K562 (cell line): ENCODE results near the gene TNFAIP3. TPM values are rescaled to one million over a fixed set of nuclear protein-coding genes. Genes with fewer than 3 reads are reported as not detected.
A peak's percentile ranks its signal among the peaks of the same experiment; 100 is the strongest.

Source experiments
- CBFA2T2 ChIP-seq: fragments of 450-650 bp; conservative IDR thresholded peaks from 2 replicates; pipeline ENCODE4 v1.6.1; 2017; ENCODE audit warnings: mild to moderate bottlenecking
- CBX3 ChIP-seq, 2 experiments: IDR thresholded peaks; 1 replicate in 1 of 2; 2 replicates in 1 of 2; pipeline ENCODE4 v1.6.1; 2012; ENCODE audit warnings: inconsistent platforms in 2 of 2, low read length in 2 of 2, borderline replicate concordance in 1 of 2, control low read depth in 1 of 2
- ELK3 ChIP-seq: fragments of 450-650 bp; formaldehyde crosslinking; IDR thresholded peaks from 2 replicates; pipeline ENCODE4 v1.4.0; 2020; ENCODE audit warnings: mild to moderate bottlenecking
- FOXM1 ChIP-seq, 2 experiments: fragments of 450-650 bp in 1 of 2; sonication (generic) in 1 of 2; formaldehyde crosslinking in 1 of 2; IDR thresholded peaks; 2 replicates each; pipeline versions ENCODE4 v1.6.1 to v1.9.0; 2017 to 2022; ENCODE audit warnings: low read depth in 2 of 2, mild to moderate bottlenecking in 2 of 2, missing genetic modification reagents in 1 of 2, moderate library complexity in 1 of 2
- L3MBTL2 ChIP-seq: fragments of 450-650 bp; IDR thresholded peaks from 2 replicates; pipeline ENCODE4 v1.6.1; 2016; ENCODE audit warnings: mild to moderate bottlenecking, moderate library complexity
- NELFE ChIP-seq: IDR thresholded peaks from 2 replicates; pipeline ENCODE4 v1.6.1; 2011; ENCODE audit warnings: mild to moderate bottlenecking; ENCODE audit not compliant: insufficient read depth, insufficient read length
- SIRT6 ChIP-seq: IDR thresholded peaks from one replicate; pipeline ENCODE4 v1.6.1; 2012; ENCODE audit warnings: low read depth, mild to moderate bottlenecking, control low read depth, inconsistent platforms, low read length, moderate library complexity
- ZNF140 ChIP-seq: fragments of 250-450 bp; sonication (Bioruptor Pico); IDR thresholded peaks from 2 replicates; pipeline ENCODE4 v1.8.0; 2021; ENCODE audit warnings: moderate library complexity, mild to moderate bottlenecking, inconsistent platforms
- polyA plus RNA-seq, 8 experiments: library from polyadenylated mRNA; depleted of rRNA in 4 of 8; stranded (reverse) in 5 of 8; unstranded in 3 of 8; fragments of >200 nt; fragmentation: Nextera tagmentation in 2 of 8; fragmentation: Illumina TruSeq in 1 of 8; extraction: Ambion mirVana in 2 of 8; extraction: Trizol in 1 of 8; gene quantifications; 2 replicates each; pipeline versions ENCODE4 v1.2.1 to v1.2.3, GENCODE V29; 2011 to 2014; ENCODE audit warnings: inconsistent platforms in 1 of 8, missing spikeins in 1 of 8
- total RNA-seq, 7 experiments: library from RNA; depleted of rRNA in 6 of 7; stranded (reverse); fragments of >200 nt in 6 of 7; fragmentation: Illumina TruSeq in 2 of 7; extraction: Trizol in 2 of 7; gene quantifications; 2 replicates each; pipeline versions ENCODE4 v1.2.1 to v1.2.3, GENCODE V29; 2011 to 2021; ENCODE audit warnings: low replicate concordance in 1 of 7
- TF ChIP-seq, protein P1 (sequence below): fragments of 450-650 bp; IDR thresholded peaks from 2 replicates; pipeline ENCODE4 v1.6.1; 2016; ENCODE audit warnings: mild to moderate bottlenecking, moderate library complexity
- TF ChIP-seq, protein P2 (sequence below): fragments of 450-650 bp; conservative IDR thresholded peaks from 2 replicates; pipeline ENCODE4 v1.6.1; 2016; ENCODE audit warnings: missing genetic modification characterization, low read depth, mild to moderate bottlenecking, control low read depth, missing compliant biosample characterization

Gene TNFAIP3
- total and polyA plus RNA-seq, 9 of the 15 experiments (the other 6 are each of a cell fraction or from before 2014, with no cell fraction given): 0.79 to 17.0 (median 6.4) TPM

- TF ChIP-seq, protein P1, sequence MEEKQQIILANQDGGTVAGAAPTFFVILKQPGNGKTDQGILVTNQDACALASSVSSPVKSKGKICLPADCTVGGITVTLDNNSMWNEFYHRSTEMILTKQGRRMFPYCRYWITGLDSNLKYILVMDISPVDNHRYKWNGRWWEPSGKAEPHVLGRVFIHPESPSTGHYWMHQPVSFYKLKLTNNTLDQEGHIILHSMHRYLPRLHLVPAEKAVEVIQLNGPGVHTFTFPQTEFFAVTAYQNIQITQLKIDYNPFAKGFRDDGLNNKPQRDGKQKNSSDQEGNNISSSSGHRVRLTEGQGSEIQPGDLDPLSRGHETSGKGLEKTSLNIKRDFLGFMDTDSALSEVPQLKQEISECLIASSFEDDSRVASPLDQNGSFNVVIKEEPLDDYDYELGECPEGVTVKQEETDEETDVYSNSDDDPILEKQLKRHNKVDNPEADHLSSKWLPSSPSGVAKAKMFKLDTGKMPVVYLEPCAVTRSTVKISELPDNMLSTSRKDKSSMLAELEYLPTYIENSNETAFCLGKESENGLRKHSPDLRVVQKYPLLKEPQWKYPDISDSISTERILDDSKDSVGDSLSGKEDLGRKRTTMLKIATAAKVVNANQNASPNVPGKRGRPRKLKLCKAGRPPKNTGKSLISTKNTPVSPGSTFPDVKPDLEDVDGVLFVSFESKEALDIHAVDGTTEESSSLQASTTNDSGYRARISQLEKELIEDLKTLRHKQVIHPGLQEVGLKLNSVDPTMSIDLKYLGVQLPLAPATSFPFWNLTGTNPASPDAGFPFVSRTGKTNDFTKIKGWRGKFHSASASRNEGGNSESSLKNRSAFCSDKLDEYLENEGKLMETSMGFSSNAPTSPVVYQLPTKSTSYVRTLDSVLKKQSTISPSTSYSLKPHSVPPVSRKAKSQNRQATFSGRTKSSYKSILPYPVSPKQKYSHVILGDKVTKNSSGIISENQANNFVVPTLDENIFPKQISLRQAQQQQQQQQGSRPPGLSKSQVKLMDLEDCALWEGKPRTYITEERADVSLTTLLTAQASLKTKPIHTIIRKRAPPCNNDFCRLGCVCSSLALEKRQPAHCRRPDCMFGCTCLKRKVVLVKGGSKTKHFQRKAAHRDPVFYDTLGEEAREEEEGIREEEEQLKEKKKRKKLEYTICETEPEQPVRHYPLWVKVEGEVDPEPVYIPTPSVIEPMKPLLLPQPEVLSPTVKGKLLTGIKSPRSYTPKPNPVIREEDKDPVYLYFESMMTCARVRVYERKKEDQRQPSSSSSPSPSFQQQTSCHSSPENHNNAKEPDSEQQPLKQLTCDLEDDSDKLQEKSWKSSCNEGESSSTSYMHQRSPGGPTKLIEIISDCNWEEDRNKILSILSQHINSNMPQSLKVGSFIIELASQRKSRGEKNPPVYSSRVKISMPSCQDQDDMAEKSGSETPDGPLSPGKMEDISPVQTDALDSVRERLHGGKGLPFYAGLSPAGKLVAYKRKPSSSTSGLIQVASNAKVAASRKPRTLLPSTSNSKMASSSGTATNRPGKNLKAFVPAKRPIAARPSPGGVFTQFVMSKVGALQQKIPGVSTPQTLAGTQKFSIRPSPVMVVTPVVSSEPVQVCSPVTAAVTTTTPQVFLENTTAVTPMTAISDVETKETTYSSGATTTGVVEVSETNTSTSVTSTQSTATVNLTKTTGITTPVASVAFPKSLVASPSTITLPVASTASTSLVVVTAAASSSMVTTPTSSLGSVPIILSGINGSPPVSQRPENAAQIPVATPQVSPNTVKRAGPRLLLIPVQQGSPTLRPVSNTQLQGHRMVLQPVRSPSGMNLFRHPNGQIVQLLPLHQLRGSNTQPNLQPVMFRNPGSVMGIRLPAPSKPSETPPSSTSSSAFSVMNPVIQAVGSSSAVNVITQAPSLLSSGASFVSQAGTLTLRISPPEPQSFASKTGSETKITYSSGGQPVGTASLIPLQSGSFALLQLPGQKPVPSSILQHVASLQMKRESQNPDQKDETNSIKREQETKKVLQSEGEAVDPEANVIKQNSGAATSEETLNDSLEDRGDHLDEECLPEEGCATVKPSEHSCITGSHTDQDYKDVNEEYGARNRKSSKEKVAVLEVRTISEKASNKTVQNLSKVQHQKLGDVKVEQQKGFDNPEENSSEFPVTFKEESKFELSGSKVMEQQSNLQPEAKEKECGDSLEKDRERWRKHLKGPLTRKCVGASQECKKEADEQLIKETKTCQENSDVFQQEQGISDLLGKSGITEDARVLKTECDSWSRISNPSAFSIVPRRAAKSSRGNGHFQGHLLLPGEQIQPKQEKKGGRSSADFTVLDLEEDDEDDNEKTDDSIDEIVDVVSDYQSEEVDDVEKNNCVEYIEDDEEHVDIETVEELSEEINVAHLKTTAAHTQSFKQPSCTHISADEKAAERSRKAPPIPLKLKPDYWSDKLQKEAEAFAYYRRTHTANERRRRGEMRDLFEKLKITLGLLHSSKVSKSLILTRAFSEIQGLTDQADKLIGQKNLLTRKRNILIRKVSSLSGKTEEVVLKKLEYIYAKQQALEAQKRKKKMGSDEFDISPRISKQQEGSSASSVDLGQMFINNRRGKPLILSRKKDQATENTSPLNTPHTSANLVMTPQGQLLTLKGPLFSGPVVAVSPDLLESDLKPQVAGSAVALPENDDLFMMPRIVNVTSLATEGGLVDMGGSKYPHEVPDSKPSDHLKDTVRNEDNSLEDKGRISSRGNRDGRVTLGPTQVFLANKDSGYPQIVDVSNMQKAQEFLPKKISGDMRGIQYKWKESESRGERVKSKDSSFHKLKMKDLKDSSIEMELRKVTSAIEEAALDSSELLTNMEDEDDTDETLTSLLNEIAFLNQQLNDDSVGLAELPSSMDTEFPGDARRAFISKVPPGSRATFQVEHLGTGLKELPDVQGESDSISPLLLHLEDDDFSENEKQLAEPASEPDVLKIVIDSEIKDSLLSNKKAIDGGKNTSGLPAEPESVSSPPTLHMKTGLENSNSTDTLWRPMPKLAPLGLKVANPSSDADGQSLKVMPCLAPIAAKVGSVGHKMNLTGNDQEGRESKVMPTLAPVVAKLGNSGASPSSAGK: peak; percentile 72; the same call in 1 of the 2 replicates
- TF ChIP-seq FOXM1 (IDR thresholded peaks at IDR 0.05; ENCODE audit: low read depth): no peak; the same call in 1 of the 2 replicates
- no peak for TF ChIP-seq FOXM1 (CRISPR knock-in tag; IDR thresholded peaks at IDR 0.05; ENCODE audit: low read depth)
- peak; percentile 44; the same call in 1 of the 2 replicates for TF ChIP-seq CBFA2T2
- no peak for TF ChIP-seq ZNF140
- TF ChIP-seq SIRT6: no peak
- no peak for TF ChIP-seq NELFE
- no peak for TF ChIP-seq ELK3 (CRISPR knock-in tag)
- TF ChIP-seq CBX3 (IDR thresholded peaks at IDR 0.05; ENCODE audit: borderline replicate concordance in 1 of 2, low read length in 2 of 2): peak in 1 of 2 experiments; percentile 86; a peak in 1 of 3 replicates
- 0 out of 2 replicates have a peak, but pooled peaks have one; percentile 35 for TF ChIP-seq L3MBTL2
- TF ChIP-seq, protein P2, sequence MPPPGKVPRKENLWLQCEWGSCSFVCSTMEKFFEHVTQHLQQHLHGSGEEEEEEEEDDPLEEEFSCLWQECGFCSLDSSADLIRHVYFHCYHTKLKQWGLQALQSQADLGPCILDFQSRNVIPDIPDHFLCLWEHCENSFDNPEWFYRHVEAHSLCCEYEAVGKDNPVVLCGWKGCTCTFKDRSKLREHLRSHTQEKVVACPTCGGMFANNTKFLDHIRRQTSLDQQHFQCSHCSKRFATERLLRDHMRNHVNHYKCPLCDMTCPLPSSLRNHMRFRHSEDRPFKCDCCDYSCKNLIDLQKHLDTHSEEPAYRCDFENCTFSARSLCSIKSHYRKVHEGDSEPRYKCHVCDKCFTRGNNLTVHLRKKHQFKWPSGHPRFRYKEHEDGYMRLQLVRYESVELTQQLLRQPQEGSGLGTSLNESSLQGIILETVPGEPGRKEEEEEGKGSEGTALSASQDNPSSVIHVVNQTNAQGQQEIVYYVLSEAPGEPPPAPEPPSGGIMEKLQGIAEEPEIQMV (tag): no peak
Measured at GRCh38 chr6:137856138-137856898, 10.7 kb upstream of the TNFAIP3 start (continued).
